ENCODE measurements around the gene HSPA9. TPM values are rescaled to one million over a fixed set of nuclear protein-coding genes. Genes with fewer than 3 reads are reported as not detected.

HSPA9 gene
- total RNA-seq, 4 donors from 2014 or later: 139 to 250 (median 186) TPM

DNA sequence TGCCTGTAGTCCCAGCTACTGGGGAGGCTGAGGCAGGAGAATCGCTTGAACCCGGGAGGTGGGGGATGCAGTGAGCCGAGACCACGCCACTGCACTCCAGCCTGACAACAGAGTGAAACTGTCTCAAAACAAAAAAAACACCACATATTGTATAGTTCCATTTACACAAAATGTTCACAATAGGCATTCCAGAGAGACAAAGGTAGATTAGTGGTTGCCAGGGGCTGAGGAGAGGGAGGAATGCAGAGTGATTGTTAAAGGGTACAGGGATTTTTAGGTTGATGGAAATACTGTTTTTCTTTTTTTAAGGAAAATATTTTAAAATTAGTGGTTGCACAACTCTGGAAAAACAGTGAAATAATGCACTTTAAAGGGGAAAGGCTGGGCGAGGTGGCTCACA lies 51.8 kb downstream of the HSPA9 start:
- TF ChIP-seq, protein P1, sequence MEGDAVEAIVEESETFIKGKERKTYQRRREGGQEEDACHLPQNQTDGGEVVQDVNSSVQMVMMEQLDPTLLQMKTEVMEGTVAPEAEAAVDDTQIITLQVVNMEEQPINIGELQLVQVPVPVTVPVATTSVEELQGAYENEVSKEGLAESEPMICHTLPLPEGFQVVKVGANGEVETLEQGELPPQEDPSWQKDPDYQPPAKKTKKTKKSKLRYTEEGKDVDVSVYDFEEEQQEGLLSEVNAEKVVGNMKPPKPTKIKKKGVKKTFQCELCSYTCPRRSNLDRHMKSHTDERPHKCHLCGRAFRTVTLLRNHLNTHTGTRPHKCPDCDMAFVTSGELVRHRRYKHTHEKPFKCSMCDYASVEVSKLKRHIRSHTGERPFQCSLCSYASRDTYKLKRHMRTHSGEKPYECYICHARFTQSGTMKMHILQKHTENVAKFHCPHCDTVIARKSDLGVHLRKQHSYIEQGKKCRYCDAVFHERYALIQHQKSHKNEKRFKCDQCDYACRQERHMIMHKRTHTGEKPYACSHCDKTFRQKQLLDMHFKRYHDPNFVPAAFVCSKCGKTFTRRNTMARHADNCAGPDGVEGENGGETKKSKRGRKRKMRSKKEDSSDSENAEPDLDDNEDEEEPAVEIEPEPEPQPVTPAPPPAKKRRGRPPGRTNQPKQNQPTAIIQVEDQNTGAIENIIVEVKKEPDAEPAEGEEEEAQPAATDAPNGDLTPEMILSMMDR (IDR thresholded peaks at IDR 0.05): no peak
- no peak for TF ChIP-seq POLR2AphosphoS5 (IDR thresholded peaks at IDR 0.05)
- TF ChIP-seq POLR2A (IDR thresholded peaks at IDR 0.05; ENCODE audit: low read depth): no peak
- no peak for TF ChIP-seq EP300 (IDR thresholded peaks at IDR 0.05)
- 97% methylated on average over 5 of the region's 5 CpGs for WGBS
- no peaks in the 10 kb centered on the region for H3K9me3 ChIP-seq
- peaks cover 4 to 11% (median 6%) of the 10 kb centered on the region in 4 donors for H3K4me1 ChIP-seq
- DNase-seq (ENCODE audit: extremely low spot score): no peak
- no peak overlapping the region for H3K4me3 ChIP-seq
- no peaks in the 10 kb centered on the region for H3K27me3 ChIP-seq
- no peak overlapping the region for H3K27ac ChIP-seq (replicated peaks in 1 of 4)
- peaks cover 1 to 22% (median 4%) of the 10 kb centered on the region in 4 donors for H3K36me3 ChIP-seq
- intact Hi-C loops (cut with DNase I): no loop called here

DNA sequence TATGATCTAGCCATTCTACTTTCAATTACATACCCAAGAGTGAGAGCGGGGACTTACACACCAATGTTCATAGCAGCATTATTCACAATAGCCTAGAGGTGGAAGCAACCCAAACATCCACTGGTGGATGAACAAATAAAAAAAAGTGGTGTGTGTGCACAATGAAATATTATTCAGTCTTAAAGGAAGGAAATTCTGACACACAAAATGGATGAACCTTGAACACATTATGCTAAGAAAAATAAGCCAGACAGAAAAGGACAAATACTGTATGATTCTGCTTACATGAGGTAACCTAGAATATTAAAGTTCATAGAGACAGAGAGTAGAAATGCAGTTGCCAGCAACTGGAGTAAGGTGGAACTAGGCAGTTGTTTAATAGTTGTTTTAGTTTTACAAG lies 54.2 kb downstream of the HSPA9 start:
- DNase-seq (ENCODE audit: extremely low spot score): no peak
- Histone ChIP-seq H3K27me3 (no peaks in the 10 kb centered on the region), H3K36me3 (peaks cover 26 to 43% (median 28%) of the 10 kb centered on the region in 4 donors), H3K4me3 (no peak overlapping the region), H3K9me3 (no peaks in the 10 kb centered on the region), H3K4me1 (peaks cover 0 to 6% (median 5%) of the 10 kb centered on the region in 4 donors), H3K27ac (replicated peaks in 1 of 4) (no peak overlapping the region)
- intact Hi-C loops (cut with DNase I): no loop called here
- TF ChIP-seq POLR2AphosphoS5 (IDR thresholded peaks at IDR 0.05): no peak
- TF ChIP-seq EP300 (IDR thresholded peaks at IDR 0.05): no peak
- TF ChIP-seq, protein P1 (IDR thresholded peaks at IDR 0.05): no peak
- no peak for TF ChIP-seq POLR2A (IDR thresholded peaks at IDR 0.05; ENCODE audit: low read depth)
- WGBS: 100% methylated on average over 1 of the region's 1 CpG

DNA sequence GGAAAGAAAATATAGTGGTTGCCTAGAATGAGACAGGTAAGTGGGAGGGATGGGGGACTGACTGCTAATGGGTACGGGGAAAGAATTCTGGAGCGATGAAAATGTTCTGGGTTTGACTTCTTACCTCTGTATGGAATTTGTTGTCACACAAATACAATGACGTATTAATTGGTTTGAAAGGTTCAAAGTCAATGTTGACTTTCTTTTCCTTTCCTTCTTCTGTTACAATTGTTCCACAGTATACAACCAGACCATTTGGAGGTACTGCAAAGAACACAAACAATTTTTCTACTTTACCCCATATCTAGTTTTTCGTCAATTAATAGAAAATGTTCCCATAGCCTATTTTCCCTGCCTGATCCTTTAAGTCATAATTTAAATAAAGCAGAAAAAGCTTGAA lies 57.8 kb downstream of the HSPA9 start:
- Histone ChIP-seq H3K36me3 (peaks cover 43 to 69% (median 60%) of the 10 kb centered on the region in 4 donors), H3K27ac (replicated peaks in 1 of 4) (no peak overlapping the region), H3K9me3 (no peaks in the 10 kb centered on the region), H3K4me1 (peaks cover 0 to 6% (median 5%) of the 10 kb centered on the region in 4 donors), H3K4me3 (no peak overlapping the region), H3K27me3 (no peaks in the 10 kb centered on the region)
- no peak for TF ChIP-seq EP300 (IDR thresholded peaks at IDR 0.05)
- TF ChIP-seq POLR2A (IDR thresholded peaks at IDR 0.05; ENCODE audit: low read depth): no peak
- TF ChIP-seq POLR2AphosphoS5 (IDR thresholded peaks at IDR 0.05): no peak
- TF ChIP-seq, protein P1 (IDR thresholded peaks at IDR 0.05): no peak
- intact Hi-C loops (cut with DNase I): no loop called here
- DNase-seq (ENCODE audit: extremely low spot score): no peak
- 95% methylated on average over 4 of the region's 4 CpGs for WGBS

DNA sequence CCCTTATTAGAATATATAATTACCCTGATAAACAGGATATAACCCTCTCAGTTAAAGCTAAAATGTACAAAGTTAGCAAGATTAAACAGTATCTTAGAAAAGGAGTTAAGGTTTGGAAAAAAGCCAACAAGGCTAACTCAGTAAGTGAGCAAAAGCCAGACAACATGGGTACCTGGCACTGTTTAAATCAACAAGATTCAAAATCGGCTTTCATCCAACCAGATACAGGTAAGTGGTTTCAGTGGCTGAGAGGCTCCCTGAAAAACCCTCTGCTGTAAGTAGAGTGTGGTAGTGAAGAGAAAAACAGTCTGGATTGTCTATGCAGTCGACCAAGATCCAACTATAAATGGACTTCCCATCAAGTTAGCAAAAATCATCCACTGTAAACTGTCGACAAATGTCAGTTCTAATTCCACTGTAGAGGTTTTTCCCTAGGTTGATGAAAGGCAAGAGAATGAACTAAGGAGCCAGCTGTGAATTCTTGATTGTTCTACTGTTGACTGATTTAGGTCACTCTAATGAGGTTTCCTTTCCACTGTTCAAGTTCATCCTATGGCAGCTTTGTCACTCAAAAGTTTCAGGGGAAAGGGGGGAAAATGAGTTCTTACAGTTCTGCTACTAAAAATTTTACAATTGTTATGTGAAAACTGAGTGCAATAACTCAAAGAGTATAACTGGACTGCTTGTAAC lies 59.5 kb downstream of the HSPA9 start:
- Histone ChIP-seq H3K4me1 (peaks cover 0 to 5% (median 1%) of the 10 kb centered on the region in 4 donors), H3K4me3 (no peak overlapping the region), H3K9me3 (no peaks in the 10 kb centered on the region), H3K27me3 (no peaks in the 10 kb centered on the region), H3K36me3 (peaks cover 46 to 84% (median 69%) of the 10 kb centered on the region in 4 donors), H3K27ac (replicated peaks in 1 of 4) (no peak overlapping the region)
- TF ChIP-seq EP300 (IDR thresholded peaks at IDR 0.05): no peak
- TF ChIP-seq POLR2A (IDR thresholded peaks at IDR 0.05; ENCODE audit: low read depth): no peak
- TF ChIP-seq, protein P1 (IDR thresholded peaks at IDR 0.05): no peak
- no peak for TF ChIP-seq POLR2AphosphoS5 (IDR thresholded peaks at IDR 0.05)
- DNase-seq (ENCODE audit: extremely low spot score): no peak
- 87% methylated on average over 3 of the region's 3 CpGs for WGBS
- intact Hi-C loops (cut with DNase I): no loop called here
